ENCODE data around the gene CTSD. TPM values are rescaled to one million over a fixed set of nuclear protein-coding genes. Genes with fewer than 3 reads are reported as not detected.

Gene CTSD
- total and polyA plus RNA-seq, 2 experiments from 2014 or later: 67.1 to 251 TPM

GRCh38 chr11:1705126-1706052 is 58.3 kb downstream of the CTSD start (continued):
- TF ChIP-seq ZNF462 (CRISPR knock-in tag; IDR thresholded peaks at IDR 0.05) (no peak), CTCF (conservative IDR thresholded peaks at IDR 0.05; ENCODE audit: low read depth in 2 of 2) (no peak)

DNA sequence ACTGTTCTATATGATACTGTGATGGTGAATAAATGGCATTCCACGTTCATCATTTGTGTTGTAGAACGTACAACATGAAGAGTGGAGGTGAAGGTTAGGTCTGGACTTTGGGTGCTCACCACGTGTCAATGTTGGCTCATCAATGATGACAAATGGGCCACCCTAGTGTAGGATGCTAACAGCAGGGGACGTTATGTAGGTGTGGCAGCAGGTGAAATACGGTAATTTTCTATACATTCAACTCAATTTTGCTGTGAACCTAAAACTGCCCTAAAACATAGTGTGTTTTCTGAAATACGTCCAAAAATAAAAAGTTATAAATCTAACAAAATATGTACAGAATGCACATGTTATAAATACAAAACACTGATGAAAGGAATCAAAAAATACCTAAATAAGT is 60.6 kb downstream of the CTSD start:
- H3K36me3 ChIP-seq (ENCODE audit: insufficient read depth): no peaks in the 10 kb centered on the region
- no peak overlapping the region for H2AFZ ChIP-seq
- Mint-ChIP-seq H3K4me3 (no peak overlapping the region), H3K27ac (no peak overlapping the region), H3K27me3 (ENCODE audit: insufficient read depth, low read depth, poor library complexity) (peaks cover 3% of the 10 kb centered on the region), H3K4me1 (no peaks in the 10 kb centered on the region), H3K9me3 (peaks cover 24% of the 10 kb centered on the region), H3K36me3 (ENCODE audit: low read depth) (peaks cover 3% of the 10 kb centered on the region; the same call in 1 of the 3 replicates)
- no peak overlapping the region for H3K27ac ChIP-seq (ENCODE audit: low read depth)
- H3K4me3 ChIP-seq: no peak overlapping the region
- no peak overlapping the region for H3K4me2 ChIP-seq
- no peaks in the 10 kb centered on the region for H4K20me1 ChIP-seq (replicated peaks; ENCODE audit: insufficient read depth)
- DNase-seq (ENCODE audit: low spot score): no peak
- H3F3A ChIP-seq (replicated peaks; ENCODE audit: low read depth): no peaks in the 10 kb centered on the region
- H3K79me2 ChIP-seq (replicated peaks; ENCODE audit: insufficient read depth): no peaks in the 10 kb centered on the region
- TF ChIP-seq CTCF (conservative IDR thresholded peaks at IDR 0.05; ENCODE audit: low read depth in 2 of 2): no peak
- H3K4me1 ChIP-seq (ENCODE audit: insufficient read depth): no peaks in the 10 kb centered on the region
- H3K9me2 ChIP-seq (ENCODE audit: insufficient read depth): no peaks in the 10 kb centered on the region
- no peaks in the 10 kb centered on the region for H3K27me3 ChIP-seq (ENCODE audit: insufficient read depth)
- no peak for ATAC-seq

Other genes starting within 250 kb of the CTSD start
- 1.1 and 3.3 TPM in 2 replicates for gene DUSP8, start 191.7 kb downstream of the CTSD start, total RNA-seq (2014; rRNA removed; shearing (Covaris generic))
- gene DUSP8, start 191.7 kb downstream of the CTSD start, polyA plus RNA-seq (2016; fragmentation: Nextera tagmentation; extraction: Ambion mirVana): 1.1 TPM in 2 replicates
- not detected in 2 replicates for gene KRTAP5-1, start 178.6 kb downstream of the CTSD start, total RNA-seq (2014; rRNA removed; shearing (Covaris generic))
- not detected in 2 replicates for gene KRTAP5-1, start 178.6 kb downstream of the CTSD start, polyA plus RNA-seq (2016; fragmentation: Nextera tagmentation; extraction: Ambion mirVana)
- not detected in 2 replicates for gene KRTAP5-2, start 165.6 kb downstream of the CTSD start, total RNA-seq (2014; rRNA removed; shearing (Covaris generic))
- not detected in 2 replicates for gene KRTAP5-2, start 165.6 kb downstream of the CTSD start, polyA plus RNA-seq (2016; fragmentation: Nextera tagmentation; extraction: Ambion mirVana)
- not detected in 2 replicates for gene KRTAP5-3, start 155.5 kb downstream of the CTSD start, total RNA-seq (2014; rRNA removed; shearing (Covaris generic))
- gene KRTAP5-3, start 155.5 kb downstream of the CTSD start, polyA plus RNA-seq (2016; fragmentation: Nextera tagmentation; extraction: Ambion mirVana): not detected in 2 replicates
- not detected in 2 replicates for gene KRTAP5-4, start 141.8 kb downstream of the CTSD start, total RNA-seq (2014; rRNA removed; shearing (Covaris generic))
- gene KRTAP5-4, start 141.8 kb downstream of the CTSD start, polyA plus RNA-seq (2016; fragmentation: Nextera tagmentation; extraction: Ambion mirVana): not detected in 2 replicates
- not detected in 2 replicates for gene KRTAP5-5, start 134.2 kb downstream of the CTSD start, total RNA-seq (2014; rRNA removed; shearing (Covaris generic))
- gene KRTAP5-5, start 134.2 kb downstream of the CTSD start, polyA plus RNA-seq (2016; fragmentation: Nextera tagmentation; extraction: Ambion mirVana): not detected in 2 replicates
- gene KRTAP5-6, start 66.7 kb downstream of the CTSD start, total RNA-seq (2014; rRNA removed; shearing (Covaris generic)): not detected in 2 replicates
- gene KRTAP5-6, start 66.7 kb downstream of the CTSD start, polyA plus RNA-seq (2016; fragmentation: Nextera tagmentation; extraction: Ambion mirVana): not detected in 2 replicates
- not detected in 2 replicates for gene IFITM10, start 13.3 kb downstream of the CTSD start, total RNA-seq (2014; rRNA removed; shearing (Covaris generic))
- gene IFITM10, start 13.3 kb downstream of the CTSD start, polyA plus RNA-seq (2016; fragmentation: Nextera tagmentation; extraction: Ambion mirVana): 0.06 TPM in 1 of 2 replicates, not detected in the other
- gene SYT8, start 71.1 kb upstream of the CTSD start, total RNA-seq (2014; rRNA removed; shearing (Covaris generic)): not detected in 2 replicates
- not detected in 2 replicates for gene SYT8, start 71.1 kb upstream of the CTSD start, polyA plus RNA-seq (2016; fragmentation: Nextera tagmentation; extraction: Ambion mirVana)
- not detected in 2 replicates for gene TNNI2, start 75.1 kb upstream of the CTSD start, total RNA-seq (2014; rRNA removed; shearing (Covaris generic))
- not detected in 2 replicates for gene TNNI2, start 75.1 kb upstream of the CTSD start, polyA plus RNA-seq (2016; fragmentation: Nextera tagmentation; extraction: Ambion mirVana)
- not detected in 2 replicates for gene LSP1, start 89.2 kb upstream of the CTSD start, total RNA-seq (2014; rRNA removed; shearing (Covaris generic))
- gene LSP1, start 89.2 kb upstream of the CTSD start, polyA plus RNA-seq (2016; fragmentation: Nextera tagmentation; extraction: Ambion mirVana): 0.84 and 0.96 TPM in 2 replicates
- gene PRR33, start 128.0 kb upstream of the CTSD start, total RNA-seq (2014; rRNA removed; shearing (Covaris generic)): 0.04 TPM in 1 of 2 replicates, not detected in the other
- not detected in 2 replicates for gene PRR33, start 128.0 kb upstream of the CTSD start, polyA plus RNA-seq (2016; fragmentation: Nextera tagmentation; extraction: Ambion mirVana)
- not detected in 2 replicates for gene TNNT3, start 155.8 kb upstream of the CTSD start, total RNA-seq (2014; rRNA removed; shearing (Covaris generic))
- not detected in 2 replicates for gene TNNT3, start 155.8 kb upstream of the CTSD start, polyA plus RNA-seq (2016; fragmentation: Nextera tagmentation; extraction: Ambion mirVana)
- gene MRPL23, start 183.4 kb upstream of the CTSD start, total RNA-seq (2014; rRNA removed; shearing (Covaris generic)): 63.3 and 91.5 TPM in 2 replicates
- gene MRPL23, start 183.4 kb upstream of the CTSD start, polyA plus RNA-seq (2016; fragmentation: Nextera tagmentation; extraction: Ambion mirVana): 84.7 and 92.0 TPM in 2 replicates
- 0.76 TPM in 1 of 2 replicates, not detected in the other for gene H19, start 233.9 kb upstream of the CTSD start, total RNA-seq (2014; rRNA removed; shearing (Covaris generic))
- gene H19, start 233.9 kb upstream of the CTSD start, polyA plus RNA-seq (2016; fragmentation: Nextera tagmentation; extraction: Ambion mirVana): 0.86 and 1.2 TPM in 2 replicates

Measured in GM23338 (cell line).